ENCODE data around the gene ENKD1. TPM values are rescaled to one million over a fixed set of nuclear protein-coding genes. Genes with fewer than 3 reads are reported as not detected.
A peak's percentile ranks its signal among the peaks of the same experiment; 100 is the strongest.

The ENKD1 gene
- total RNA-seq (2022) (7.3 and 8.9 TPM in 2 replicates), Bru-seq, nascent RNA (percentile 42 among the genes with signal in this experiment), BruChase-seq, experiment 1, labeled RNA remaining after a 2-hour chase (percentile 43 among the genes with signal in this experiment), BruChase-seq, experiment 2, labeled RNA remaining after a 6-hour chase (percentile 46 among the genes with signal in this experiment)
- long read RNA-seq, partial matches to known transcripts: 2 of 7 reads
- long read RNA-seq, other reads (novel, unspliced or antisense): 1 of 7 reads

GRCh38 chr16:67666559-67667452 is at the start of gene ENKD1, which contains the start of gene C16orf86:
ENKD1 (minus strand) TSS chr16:67666750; CDS start chr16:67666442, 308 bp downstream.
C16orf86 (plus strand) TSS chr16:67666814; CDS start chr16:67666971, 157 bp downstream.
- no TSS peak for BruUV-seq (replicated peaks)
- peak; percentile 87 to 89 for DNase-seq
- H3K27me3 Mint-ChIP-seq (ENCODE audit: insufficient read depth, unreplicated experiment): no peaks in the 10 kb centered on the region
- CTCF ChIA-PET: interaction anchor here (0.5 to 6.3 kb wide), 10 partner anchors 27 to 174 kb away, joined by 3 to 60 read pairs (median 4); partner anchors contain the start of genes CTCF and GFOD2
- H3K36me3 ChIP-seq (ENCODE audit: control insufficient read depth, insufficient read depth, low read length): no peaks in the 10 kb centered on the region
- no peaks in the 10 kb centered on the region for H3K9me3 Mint-ChIP-seq (ENCODE audit: unreplicated experiment)
- H3K27ac Mint-ChIP-seq (ENCODE audit: unreplicated experiment): peak within 1 kb of the TSS; percentile 43
- H3K4me1 ChIP-seq: peaks cover 4% of the 10 kb centered on the region
- H3K27me3 ChIP-seq (replicated peaks; ENCODE audit: control insufficient read depth, insufficient read depth, low read length): no peaks in the 10 kb centered on the region
- H3K4me3 Mint-ChIP-seq (ENCODE audit: unreplicated experiment): peak within 1 kb of the TSS; percentile 80
- no peaks in the 10 kb centered on the region for H3K4me1 Mint-ChIP-seq (ENCODE audit: low read depth, unreplicated experiment)
- H3K9me3 ChIP-seq: no peaks in the 10 kb centered on the region
- intact Hi-C loops (cut with micrococcal nuclease; ENCODE audit: unreplicated experiment): no loop called here
- H3K4me3 ChIP-seq (ENCODE audit: low read depth, low read length): peak within 1 kb of the TSS; percentile 73
- POLR2A ChIA-PET: no interaction called here
- no peak for TF ChIP-seq CTCF (IDR thresholded peaks at IDR 0.05; ENCODE audit: insufficient read depth in 1 of 2, low read depth in 1 of 2, low read length in 1 of 2, severe bottlenecking in 1 of 2, unreplicated experiment in 1 of 2)
- H3K36me3 Mint-ChIP-seq (ENCODE audit: insufficient read depth, unreplicated experiment): peaks cover 8% of the 10 kb centered on the region

GRCh38 chr16:67716097-67716496 is 49.5 kb upstream of the ENKD1 start:
- TF ChIP-seq CTCF (IDR thresholded peaks at IDR 0.05; ENCODE audit: insufficient read depth in 1 of 2, low read depth in 1 of 2, low read length in 1 of 2, severe bottlenecking in 1 of 2, unreplicated experiment in 1 of 2): no peak

GRCh38 chr16:67714522-67714921 is 48.0 kb upstream of the ENKD1 start:
- POLR2A ChIA-PET: interaction anchor here (0.5 kb wide), 1 partner anchor 283 kb away, joined by 5 read pairs; the partner anchor contains the start of gene HSD11B2
- CTCF ChIA-PET: interaction anchor here (0.7 kb wide), 1 partner anchor 428 kb away, joined by 4 read pairs; no protein-coding TSS in a partner anchor

More at GRCh38 chr16:67716097-67716496, 49.5 kb upstream of the ENKD1 start:
- Histone ChIP-seq H3K9me3 (no peaks in the 10 kb centered on the region), H3K36me3 (ENCODE audit: control insufficient read depth, insufficient read depth, low read length) (no peaks in the 10 kb centered on the region), H3K4me1 (peaks cover 25% of the 10 kb centered on the region), H3K27me3 (replicated peaks; ENCODE audit: control insufficient read depth, insufficient read depth, low read length) (no peaks in the 10 kb centered on the region), H3K4me3 (ENCODE audit: low read depth, low read length) (no peak overlapping the region)
- no TSS peak for BruUV-seq (replicated peaks)
- DNase-seq: peak in 1 of 2 experiments; percentile 67
- Mint-ChIP-seq H3K4me1 (ENCODE audit: low read depth, unreplicated experiment) (peaks cover 19% of the 10 kb centered on the region), H3K36me3 (ENCODE audit: insufficient read depth, unreplicated experiment) (peaks cover 14% of the 10 kb centered on the region), H3K27ac (ENCODE audit: unreplicated experiment) (peak overlapping the region; percentile 36), H3K4me3 (ENCODE audit: unreplicated experiment) (no peak overlapping the region), H3K27me3 (ENCODE audit: insufficient read depth, unreplicated experiment) (no peaks in the 10 kb centered on the region), H3K9me3 (ENCODE audit: unreplicated experiment) (no peaks in the 10 kb centered on the region)
- ChIA-PET POLR2A (interaction anchor here (0.5 to 0.9 kb wide), 3 partner anchors 19 to 538 kb away, joined by 3 to 6 read pairs (median 3); partner anchors contain the start of gene ACD), CTCF (interaction anchor here (0.9 to 1.3 kb wide), 4 partner anchors 43 to 195 kb away, joined by 3 to 5 read pairs (median 4); partner anchors contain the start of genes C16orf86 and ENKD1)
- intact Hi-C loops (cut with micrococcal nuclease; ENCODE audit: unreplicated experiment): loop anchor here (1.0 to 2.0 kb wide), 3 partner anchors 13 to 38 kb away; no protein-coding TSS in a partner anchor

More at GRCh38 chr16:67714522-67714921, 48.0 kb upstream of the ENKD1 start:
- Mint-ChIP-seq H3K9me3 (ENCODE audit: unreplicated experiment) (no peaks in the 10 kb centered on the region), H3K27me3 (ENCODE audit: insufficient read depth, unreplicated experiment) (no peaks in the 10 kb centered on the region), H3K36me3 (ENCODE audit: insufficient read depth, unreplicated experiment) (peaks cover 12% of the 10 kb centered on the region), H3K27ac (ENCODE audit: unreplicated experiment) (no peak overlapping the region), H3K4me3 (ENCODE audit: unreplicated experiment) (no peak overlapping the region), H3K4me1 (ENCODE audit: low read depth, unreplicated experiment) (peaks cover 12% of the 10 kb centered on the region)
- Histone ChIP-seq H3K4me3 (ENCODE audit: low read depth, low read length) (no peak overlapping the region), H3K36me3 (ENCODE audit: control insufficient read depth, insufficient read depth, low read length) (no peaks in the 10 kb centered on the region), H3K9me3 (no peaks in the 10 kb centered on the region), H3K4me1 (peaks cover 20% of the 10 kb centered on the region), H3K27me3 (replicated peaks; ENCODE audit: control insufficient read depth, insufficient read depth, low read length) (no peaks in the 10 kb centered on the region)
- intact Hi-C loops (cut with micrococcal nuclease; ENCODE audit: unreplicated experiment): no loop called here
- TF ChIP-seq CTCF (IDR thresholded peaks at IDR 0.05; ENCODE audit: insufficient read depth in 1 of 2, low read depth in 1 of 2, low read length in 1 of 2, severe bottlenecking in 1 of 2, unreplicated experiment in 1 of 2): no peak
- DNase-seq: no peak
- no TSS peak for BruUV-seq (replicated peaks)
